Liver (tissue), 3 donors: ENCODE data around the gene CDK8.

Experiments
- CTCF ChIP-seq: fragments of 150-350 bp; IDR thresholded peaks from 2 replicates; pipeline ENCODE4 v1.5.1; 2017; ENCODE audit warnings: improper control_type of control experiment, low read depth, low read length; ENCODE audit not compliant: missing input control
- FOXA1 ChIP-seq: IDR thresholded peaks from 2 replicates; pipeline ENCODE4 v1.6.1; 2016; ENCODE audit warnings: antibody characterized with exemption
- GABPA ChIP-seq, 2 donors: IDR thresholded peaks in 1 of 2; conservative IDR thresholded peaks in 1 of 2; 2 replicates each; pipeline ENCODE4 v1.6.1; 2016; ENCODE audit warnings: antibody characterized with exemption in 2 of 2, mild to moderate bottlenecking in 1 of 2, moderate library complexity in 1 of 2
- JUND ChIP-seq, 2 donors: IDR thresholded peaks; 2 replicates each; pipeline ENCODE4 v1.6.1; 2016; ENCODE audit warnings: antibody characterized with exemption in 2 of 2
- MAX ChIP-seq: IDR thresholded peaks from 2 replicates; pipeline ENCODE4 v1.6.1; 2016; ENCODE audit warnings: antibody characterized with exemption
- RAD21 ChIP-seq, 2 donors: IDR thresholded peaks; 2 replicates each; pipeline ENCODE4 v1.6.1; 2016; ENCODE audit warnings: antibody characterized with exemption in 2 of 2, mild to moderate bottlenecking in 2 of 2
- REST ChIP-seq: IDR thresholded peaks from 2 replicates; pipeline ENCODE4 v1.6.1; 2016; ENCODE audit warnings: antibody characterized with exemption, mild to moderate bottlenecking
- SP1 ChIP-seq: IDR thresholded peaks from 2 replicates; pipeline ENCODE4 v1.6.1; 2018; ENCODE audit warnings: antibody characterized with exemption, mild to moderate bottlenecking
- TAF1 ChIP-seq: conservative IDR thresholded peaks from 2 replicates; pipeline ENCODE4 v1.6.1; 2016; ENCODE audit warnings: antibody characterized with exemption, mild to moderate bottlenecking
- YY1 ChIP-seq: IDR thresholded peaks from 2 replicates; pipeline ENCODE4 v1.6.1; 2016; ENCODE audit warnings: antibody characterized with exemption, mild to moderate bottlenecking
- donor health status: healthy.
- donor health status: healthy.

- TF ChIP-seq CTCF: no peak
- no peak for TF ChIP-seq YY1
- TF ChIP-seq RAD21 (IDR thresholded peaks at IDR 0.05): no peak
- TF ChIP-seq TAF1: no peak
- TF ChIP-seq GABPA (IDR thresholded peaks at IDR 0.05 in 1 of 2, conservative IDR thresholded peaks at IDR 0.05 in 1 of 2): no peak
- no peak for TF ChIP-seq MAX
- TF ChIP-seq FOXA1: no peak
- no peak for TF ChIP-seq SP1
- TF ChIP-seq REST: no peak
- TF ChIP-seq JUND (IDR thresholded peaks at IDR 0.05): no peak
These were observed 147.1 kb downstream of the CDK8 start for GRCh38 chr13:26401069-26401468.
